ENCODE results near the gene SOAT1. TPM values are rescaled to one million over a fixed set of nuclear protein-coding genes. Genes with fewer than 3 reads are reported as not detected.
A peak's percentile ranks its signal among the peaks of the same experiment; 100 is the strongest.

Gene SOAT1
- total RNA-seq, 1 experiment from 2014 or later: 28.4 TPM

GRCh38 chr1:179302070-179302469 is 8.5 kb downstream of the SOAT1 start:
- ChIA-PET CTCF (interaction anchor here (1.2 kb wide), 1 partner anchor 51 kb away, joined by 5 read pairs; no protein-coding TSS in a partner anchor), POLR2A (interaction anchor here (2.8 kb wide), 1 partner anchor 8 kb away, joined by 20 read pairs; the partner anchor contains the start of gene SOAT1)
- peaks cover 33% of the 10 kb centered on the region for H3K36me3 Mint-ChIP-seq (ENCODE audit: insufficient read depth, unreplicated experiment)
- peaks cover 32% of the 10 kb centered on the region for H3K4me1 Mint-ChIP-seq (ENCODE audit: insufficient read depth, unreplicated experiment)
- TF ChIP-seq CTCF (IDR thresholded peaks at IDR 0.05; ENCODE audit: unreplicated experiment): no peak
- no peak overlapping the region for H3K4me3 Mint-ChIP-seq (ENCODE audit: unreplicated experiment)
- H3K27me3 Mint-ChIP-seq (ENCODE audit: insufficient read depth, unreplicated experiment): no peaks in the 10 kb centered on the region
- intact Hi-C loops (cut with micrococcal nuclease): no loop called here
- peak overlapping the region; percentile 44 for H3K27ac Mint-ChIP-seq (ENCODE audit: low read depth, unreplicated experiment)
- H3K9me3 Mint-ChIP-seq (ENCODE audit: unreplicated experiment): peaks cover 7% of the 10 kb centered on the region
- no TSS peak for BruUV-seq (replicated peaks)
- no peak for DNase-seq (ENCODE audit: unreplicated experiment)

- Mint-ChIP-seq H3K4me3 (ENCODE audit: unreplicated experiment) (no peak overlapping the region), H3K27ac (ENCODE audit: low read depth, unreplicated experiment) (peak overlapping the region; percentile 44), H3K9me3 (ENCODE audit: unreplicated experiment) (peaks cover 7% of the 10 kb centered on the region), H3K4me1 (ENCODE audit: insufficient read depth, unreplicated experiment) (peaks cover 28% of the 10 kb centered on the region), H3K36me3 (ENCODE audit: insufficient read depth, unreplicated experiment) (peaks cover 32% of the 10 kb centered on the region), H3K27me3 (ENCODE audit: insufficient read depth, unreplicated experiment) (no peaks in the 10 kb centered on the region)
- POLR2A ChIA-PET: interaction anchor here (0.5 to 2.8 kb wide), 2 partner anchors 9 to 14 kb away, joined by 4 to 20 read pairs; partner anchors contain the start of gene SOAT1
- DNase-seq (ENCODE audit: unreplicated experiment): no peak
- no peak for TF ChIP-seq CTCF (IDR thresholded peaks at IDR 0.05; ENCODE audit: unreplicated experiment)
- intact Hi-C loops (cut with micrococcal nuclease): no loop called here
- no TSS peak for BruUV-seq (replicated peaks)
- CTCF ChIA-PET: interaction anchor here (0.8 to 1.2 kb wide), 5 partner anchors 10 to 511 kb away, joined by 3 to 5 read pairs (median 3); partner anchors contain the start of gene SOAT1
These were observed 9.7 kb downstream of the SOAT1 start for GRCh38 chr1:179303200-179303785.

- Mint-ChIP-seq H3K4me1 (ENCODE audit: insufficient read depth, unreplicated experiment) (peaks cover 32% of the 10 kb centered on the region), H3K9me3 (ENCODE audit: unreplicated experiment) (peaks cover 7% of the 10 kb centered on the region), H3K27ac (ENCODE audit: low read depth, unreplicated experiment) (peak overlapping the region; percentile 76), H3K27me3 (ENCODE audit: insufficient read depth, unreplicated experiment) (no peaks in the 10 kb centered on the region), H3K4me3 (ENCODE audit: unreplicated experiment) (no peak overlapping the region), H3K36me3 (ENCODE audit: insufficient read depth, unreplicated experiment) (peaks cover 32% of the 10 kb centered on the region)
- BruUV-seq (replicated peaks): no TSS peak
- CTCF ChIA-PET: interaction anchor here (0.5 to 1.1 kb wide), 3 partner anchors 11 to 509 kb away, joined by 3 to 4 read pairs (median 4); no protein-coding TSS in a partner anchor
- DNase-seq (ENCODE audit: unreplicated experiment): peak; percentile 15
- intact Hi-C loops (cut with micrococcal nuclease): no loop called here
- TF ChIP-seq CTCF (IDR thresholded peaks at IDR 0.05; ENCODE audit: unreplicated experiment): no peak
- POLR2A ChIA-PET: interaction anchor here (0.6 to 1.2 kb wide), 3 partner anchors 11 to 59 kb away, joined by 3 to 7 read pairs (median 3); partner anchors contain the start of gene SOAT1
These were observed 11.9 kb downstream of the SOAT1 start for GRCh38 chr1:179305450-179305849.

GRCh38 chr1:179310291-179310690 is 16.7 kb downstream of the SOAT1 start:
- intact Hi-C loops (cut with micrococcal nuclease): loop anchor here (1.0 kb wide), 1 partner anchor 15 kb away; no protein-coding TSS in a partner anchor
- H3K9me3 Mint-ChIP-seq (ENCODE audit: unreplicated experiment): no peaks in the 10 kb centered on the region
- peaks cover 22% of the 10 kb centered on the region for H3K4me1 Mint-ChIP-seq (ENCODE audit: insufficient read depth, unreplicated experiment)
- TF ChIP-seq CTCF (IDR thresholded peaks at IDR 0.05; ENCODE audit: unreplicated experiment): no peak
- no peaks in the 10 kb centered on the region for H3K27me3 Mint-ChIP-seq (ENCODE audit: insufficient read depth, unreplicated experiment)
- peak overlapping the region; percentile 89 for H3K27ac Mint-ChIP-seq (ENCODE audit: low read depth, unreplicated experiment)
- CTCF ChIA-PET: interaction anchor here (0.7 to 0.8 kb wide), 3 partner anchors 19 to 231 kb away, joined by 3 to 4 read pairs (median 3); no protein-coding TSS in a partner anchor
- peaks cover 11% of the 10 kb centered on the region for H3K36me3 Mint-ChIP-seq (ENCODE audit: insufficient read depth, unreplicated experiment)
- POLR2A ChIA-PET: interaction anchor here (0.7 to 2.4 kb wide), 11 partner anchors 10 to 759 kb away, joined by 3 to 45 read pairs (median 3); partner anchors contain the start of genes AXDND1, SOAT1 and TOR3A
- DNase-seq (ENCODE audit: unreplicated experiment): peak; percentile 64
- peak overlapping the region; percentile 63 for H3K4me3 Mint-ChIP-seq (ENCODE audit: unreplicated experiment)
- no TSS peak for BruUV-seq (replicated peaks)

Data from MCF 10A (cell line).